Thoracic aorta (tissue), 2 donors: ENCODE results near the gene PCSK1. TPM values are rescaled to one million over a fixed set of nuclear protein-coding genes. Genes with fewer than 3 reads are reported as not detected.

Experiments used
- ATAC-seq: fragments of 150-250 bp; one replicate; pipeline ENCODE4 v1.8.0; 2017; ENCODE audit warnings: low read depth; ENCODE audit not compliant: insufficient number of reproducible peaks, low FRiP score
- DNase-seq: peaks from one replicate; pipeline ENCODE4 v3.0.0-alpha.2; 2020; ENCODE audit warnings: low spot score
- H3K27ac ChIP-seq, 2 donors: fragments of 200-600 bp; sonication (generic); 1 replicate in 1 of 2; 2 replicates in 1 of 2; pipeline ENCODE4 v1.5.1; 2016; ENCODE audit warnings: mild to moderate bottlenecking in 2 of 2, moderate library complexity in 2 of 2
- H3K27me3 ChIP-seq: fragments of 200-600 bp; sonication (generic); replicated peaks from 2 replicates; pipeline ENCODE4 v1.6.0; 2016; ENCODE audit warnings: mild to moderate bottlenecking; ENCODE audit not compliant: insufficient read depth
- H3K36me3 ChIP-seq: fragments of 200-600 bp; sonication (generic); one replicate; pipeline ENCODE4 v1.5.1; 2016
- H3K4me1 ChIP-seq, 2 donors: fragments of 200-600 bp; sonication (generic); 1 replicate in 1 of 2; 2 replicates in 1 of 2; pipeline versions ENCODE4 v1.5.1 to v1.6.0; 2016; ENCODE audit warnings: low read depth in 2 of 2, mild to moderate bottlenecking in 1 of 2; ENCODE audit not compliant: control insufficient read depth in 1 of 2
- H3K4me3 ChIP-seq: fragments of 200-600 bp; sonication (generic); 2 replicates; pipeline ENCODE4 v1.5.1; 2016; ENCODE audit warnings: mild to moderate bottlenecking
- H3K9me3 ChIP-seq: fragments of 200-600 bp; sonication (generic); 2 replicates; pipeline ENCODE4 v1.5.1; 2016
- CTCF ChIP-seq: fragments of 200-600 bp; sonication (generic); IDR thresholded peaks from one replicate; pipeline ENCODE4 v1.5.1; 2019; ENCODE audit warnings: antibody characterized with exemption
- total RNA-seq, 2 donors: library from RNA; depleted of rRNA; stranded (reverse); fragments of >200 nt; gene quantifications; one replicate each; pipeline versions ENCODE4 v1.1.0 to v1.2.3, GENCODE V29; 2016

The PCSK1 gene
- total RNA-seq, 2 donors from 2014 or later = 0.14 to 3.2 TPM

- TF ChIP-seq CTCF = no peak
- Histone ChIP-seq H3K4me1 (no peaks in the 10 kb centered on the region), H3K27me3 (no peaks in the 10 kb centered on the region), H3K36me3 (no peaks in the 10 kb centered on the region), H3K27ac (no peak overlapping the region), H3K4me3 (no peak overlapping the region), H3K9me3 (no peaks in the 10 kb centered on the region)
- DNase-seq (no peak), ATAC-seq (no peak)
Observed at GRCh38 chr5:96459313-96460121, 26.5 kb upstream of the PCSK1 start.

- no peak for DNase-seq
Observed at GRCh38 chr5:96458176-96458575, 25.1 kb upstream of the PCSK1 start.

GRCh38 chr5:96455789-96456188 is 22.7 kb upstream of the PCSK1 start:
- H3K36me3 ChIP-seq = no peaks in the 10 kb centered on the region
- DNase-seq (no peak), ATAC-seq (no peak)
- H3K9me3 ChIP-seq = no peaks in the 10 kb centered on the region
- no peak overlapping the region for H3K27ac ChIP-seq
- H3K4me1 ChIP-seq = no peaks in the 10 kb centered on the region
- H3K27me3 ChIP-seq = no peaks in the 10 kb centered on the region
- no peak for TF ChIP-seq CTCF
- no peak overlapping the region for H3K4me3 ChIP-seq

More at GRCh38 chr5:96458176-96458575, 25.1 kb upstream of the PCSK1 start:
- Histone ChIP-seq H3K27me3 (no peaks in the 10 kb centered on the region), H3K4me3 (no peak overlapping the region), H3K4me1 (no peaks in the 10 kb centered on the region), H3K36me3 (no peaks in the 10 kb centered on the region), H3K9me3 (no peaks in the 10 kb centered on the region), H3K27ac (no peak overlapping the region)
- ATAC-seq = no peak
- no peak for TF ChIP-seq CTCF

- no peak for DNase-seq
- Histone ChIP-seq H3K27me3 (no peaks in the 10 kb centered on the region), H3K4me1 (no peaks in the 10 kb centered on the region), H3K27ac (no peak overlapping the region), H3K36me3 (no peaks in the 10 kb centered on the region), H3K4me3 (no peak overlapping the region), H3K9me3 (no peaks in the 10 kb centered on the region)
- no peak for TF ChIP-seq CTCF
- ATAC-seq = no peak
Observed at GRCh38 chr5:96453394-96453793, 20.3 kb upstream of the PCSK1 start.

GRCh38 chr5:96447949-96448348 is 14.9 kb upstream of the PCSK1 start:
- no peak overlapping the region for H3K27ac ChIP-seq
- no peaks in the 10 kb centered on the region for H3K36me3 ChIP-seq
- no peak for ATAC-seq
- H3K27me3 ChIP-seq = no peaks in the 10 kb centered on the region
- DNase-seq = no peak
- H3K9me3 ChIP-seq = no peaks in the 10 kb centered on the region
- no peak for TF ChIP-seq CTCF
- no peaks in the 10 kb centered on the region for H3K4me1 ChIP-seq
- no peak overlapping the region for H3K4me3 ChIP-seq
